Mucosa of descending colon (tissue), 3 donors: ENCODE data around the gene LUC7L. TPM values are rescaled to one million over a fixed set of nuclear protein-coding genes. Genes with fewer than 3 reads are reported as not detected.

Experiments
- ATAC-seq: fragments of 200-7000 bp; cut with Tn5 transposase; one replicate; pipeline ENCODE4 v1.9.1; 2020; ENCODE audit warnings: mild to moderate bottlenecking, moderate library complexity
- DNase-seq, 3 donors: peaks; one replicate each; pipeline ENCODE4 v3.0.0-alpha.2; 2020
- H3K36me3 ChIP-seq: fragments of 200-600 bp; one replicate; pipeline ENCODE4 v1.8.0; 2021; ENCODE audit warnings: low read depth, mild to moderate bottlenecking
- H3K4me1 ChIP-seq: fragments of 200-600 bp; one replicate; pipeline ENCODE4 v1.8.0; 2021; ENCODE audit warnings: low read depth, mild to moderate bottlenecking
- H3K4me3 ChIP-seq: fragments of 200-600 bp; one replicate; pipeline ENCODE4 v1.8.0; 2021; ENCODE audit warnings: mild to moderate bottlenecking
- H3K9me3 ChIP-seq: fragments of 200-600 bp; one replicate; pipeline ENCODE4 v1.8.0; 2021; ENCODE audit warnings: mild to moderate bottlenecking
- CTCF ChIP-seq: fragments of 200-600 bp; IDR thresholded peaks from one replicate; pipeline ENCODE4 v1.8.0; 2022; ENCODE audit warnings: antibody characterized with exemption, mild to moderate bottlenecking
- intact Hi-C, 2 donors: fragments of 100-400 bp; cut with DNase I in 1 of 2; cut with micrococcal nuclease in 1 of 2; formaldehyde crosslinking; loops; one replicate each; pipeline versions ENCODE4 v1.11.0 to v1.11.1; 2022; cut with DNase I, micrococcal nuclease
- total RNA-seq, 3 donors: library from RNA; stranded (reverse); fragmentation: NEBNext Ultra II Directional in 2 of 3; extraction: Animal tissue kit (Norgen Biotek cat#: 25700) in 2 of 3; gene quantifications; one replicate each; pipeline versions ENCODE4 v1.2.1 to v1.2.4, GENCODE V29; 2021 to 2023
- donor health status: DM: no; HTN: no; CAD: no; lungs with moderate emphysema.
- donor health status: DM: no; HTN: no; CAD: no.
- donor health status: DM: no; HTN: yes; CAD: no.

Gene LUC7L
- total RNA-seq, 3 donors from 2014 or later, result 47.8 to 86.8 (median 67.2) TPM

GRCh38 chr16:144797-145252 is 84.4 kb downstream of the LUC7L start:
- DNase-seq (no peak), ATAC-seq (no peak)
- Histone ChIP-seq H3K4me3 (no peak overlapping the region), H3K9me3 (no peaks in the 10 kb centered on the region), H3K36me3 (no peaks in the 10 kb centered on the region), H3K4me1 (no peaks in the 10 kb centered on the region)
- TF ChIP-seq CTCF, result no peak
- intact Hi-C loops, result no loop called here

- TF ChIP-seq CTCF, result no peak
- intact Hi-C loops, result no loop called here
- H3K9me3 ChIP-seq, result no peaks in the 10 kb centered on the region
- H3K36me3 ChIP-seq, result no peaks in the 10 kb centered on the region
- H3K4me3 ChIP-seq, result no peak overlapping the region
- ATAC-seq, result no peak
- DNase-seq, result no peak
- no peaks in the 10 kb centered on the region for H3K4me1 ChIP-seq
Observed at GRCh38 chr16:143456-143855, 85.8 kb downstream of the LUC7L start.

- intact Hi-C loops, result no loop called here
- Histone ChIP-seq H3K36me3 (no peaks in the 10 kb centered on the region), H3K9me3 (no peaks in the 10 kb centered on the region), H3K4me3 (no peak overlapping the region), H3K4me1 (no peaks in the 10 kb centered on the region)
- ATAC-seq, result no peak
- TF ChIP-seq CTCF, result no peak
- no peak for DNase-seq
Observed at GRCh38 chr16:143047-143446, 86.2 kb downstream of the LUC7L start.

GRCh38 chr16:142405-142967 is 86.8 kb downstream of the LUC7L start:
- H3K36me3 ChIP-seq, result no peaks in the 10 kb centered on the region

GRCh38 chr16:140175-140857 is 88.9 kb downstream of the LUC7L start:
- Histone ChIP-seq H3K4me1 (peaks cover 5% of the 10 kb centered on the region), H3K9me3 (no peaks in the 10 kb centered on the region), H3K36me3 (no peaks in the 10 kb centered on the region), H3K4me3 (no peak overlapping the region)
- no peak for TF ChIP-seq CTCF
- no peak for ATAC-seq
- intact Hi-C loops, result no loop called here
- no peak for DNase-seq

More at GRCh38 chr16:142405-142967, 86.8 kb downstream of the LUC7L start:
- no peak for TF ChIP-seq CTCF
- no peaks in the 10 kb centered on the region for H3K4me1 ChIP-seq
- H3K9me3 ChIP-seq, result no peaks in the 10 kb centered on the region
- intact Hi-C loops, result no loop called here
- ATAC-seq (no peak), DNase-seq (no peak)
- no peak overlapping the region for H3K4me3 ChIP-seq

Other genes with a start within 250 kb of the LUC7L start
- 10 to 100 TPM; 10.0 to 13.0 (median 12.6) TPM for gene POLR3K, start 175.8 kb downstream of the LUC7L start, total RNA-seq
- 10 to 100 TPM; 18.8 to 24.9 (median 20.6) TPM for gene SNRNP25, start 175.6 kb downstream of the LUC7L start, total RNA-seq
- 10 to 100 TPM; 27.2 to 39.2 (median 36.9) TPM for gene RHBDF1, start 156.8 kb downstream of the LUC7L start, total RNA-seq
- gene MPG, start 151.2 kb downstream of the LUC7L start, total RNA-seq, result 10 to 100 TPM; 25.0 to 30.3 (median 29.9) TPM
- gene NPRL3, start 90.8 kb downstream of the LUC7L start, total RNA-seq, result 10 to 100 TPM; 20.0 to 27.0 (median 21.0) TPM
- gene HBZ, start 76.8 kb downstream of the LUC7L start, total RNA-seq, result under 1 TPM in 1 of 3 donors, not detected in 2; 0.41 TPM
- gene HBM, start 63.5 kb downstream of the LUC7L start, total RNA-seq, result not detected
- gene HBA2, start 56.6 kb downstream of the LUC7L start, total RNA-seq, result 1 to 10 TPM in 2 of 3 donors, not detected in 1; 2.9 to 3.4 TPM
- 1 to 10 TPM in 2 of 3 donors, not detected in 1; 4.3 to 8.5 TPM for gene HBA1, start 52.8 kb downstream of the LUC7L start, total RNA-seq
- gene HBQ1, start 49.0 kb downstream of the LUC7L start, total RNA-seq, result not detected
- gene FAM234A, start 5.4 kb upstream of the LUC7L start, total RNA-seq, result 100 to 1,000 TPM in 1 of 3 donors, 10 to 100 TPM in 2; 87.1 to 129 (median 99.1) TPM
- gene RGS11, start 46.5 kb upstream of the LUC7L start, total RNA-seq, result 10 to 100 TPM in 1 of 3 donors, 1 to 10 TPM in 2; 2.6 to 10.0 (median 8.1) TPM
- 1 to 10 TPM; 1.7 to 6.8 (median 1.9) TPM for gene ARHGDIG, start 51.1 kb upstream of the LUC7L start, total RNA-seq
- gene PDIA2, start 53.7 kb upstream of the LUC7L start, total RNA-seq, result 1 to 10 TPM in 2 of 3 donors, under 1 TPM in 1; 0.23 to 2.8 (median 1.3) TPM
- 10 to 100 TPM; 33.0 to 46.3 (median 40.0) TPM for gene AXIN1, start 123.3 kb upstream of the LUC7L start, total RNA-seq
- gene MRPL28, start 141.1 kb upstream of the LUC7L start, total RNA-seq, result 10 to 100 TPM; 39.7 to 53.8 (median 49.1) TPM
- 100 to 1,000 TPM in 1 of 3 donors, 10 to 100 TPM in 2; 77.3 to 134 (median 95.7) TPM for gene PGAP6, start 152.5 kb upstream of the LUC7L start, total RNA-seq
- gene NME4, start 167.8 kb upstream of the LUC7L start, total RNA-seq, result 100 to 1,000 TPM in 1 of 3 donors, 10 to 100 TPM in 2; 24.5 to 125 (median 43.6) TPM
- 10 to 100 TPM; 39.5 to 64.3 (median 56.0) TPM for gene DECR2, start 172.4 kb upstream of the LUC7L start, total RNA-seq
- gene RAB11FIP3, start 196.2 kb upstream of the LUC7L start, total RNA-seq, result 10 to 100 TPM; 22.3 to 45.6 (median 30.7) TPM